NCI-H82 (cell line): Measurements from ENCODE around the gene YLPM1.

Source experiments
- DNase-seq: peaks from one replicate; lab custom pipeline; 2025; lab: John Stamatoyannopoulos, UW

The YLPM1 gene

GRCh38 chr14:74875941-74876913 is 113.1 kb downstream of the YLPM1 start, which contains the start of gene PROX2:
PROX2 (minus strand) TSS chr14:74876145; CDS start chr14:74863834, 12,311 bp downstream.
- DNase-seq: peak; percentile 7

GRCh38 chr14:74879427-74880182 is 116.5 kb downstream of the YLPM1 start:
- DNase-seq: peak; percentile 57

- peak; percentile 87 for DNase-seq
Measured at GRCh38 chr14:74881431-74882102, 118.5 kb downstream of the YLPM1 start, which contains the start of gene DLST. DLST (plus strand) TSS chr14:74881916; CDS start chr14:74881954, 38 bp downstream.

- DNase-seq: no peak
Measured at GRCh38 chr14:74882103-74882920, 119.2 kb downstream of the YLPM1 start.
